Left lung (tissue), 10 donors: ENCODE measurements around the gene THAP3. TPM values are rescaled to one million over a fixed set of nuclear protein-coding genes. Genes with fewer than 3 reads are reported as not detected.

ENCODE experiments used
- ATAC-seq: fragments of 200-7000 bp; cut with Tn5 transposase; one replicate; pipeline ENCODE4 v1.9.1; 2020; ENCODE audit warnings: moderate library complexity
- DNase-seq, 4 donors: peaks; one replicate each; pipeline ENCODE4 v3.0.0-alpha.2; 2013 to 2020
- H3K27ac ChIP-seq, 2 donors: fragments of 200-600 bp; sonication (generic) in 1 of 2; one replicate each; pipeline versions ENCODE4 v1.5.0 to v1.8.0; 2020 to 2021
- H3K27me3 ChIP-seq, 2 donors: fragments of 200-600 bp; sonication (generic) in 1 of 2; one replicate each; pipeline versions ENCODE4 v1.5.0 to v1.8.0; 2020 to 2021
- H3K36me3 ChIP-seq, 2 donors: fragments of 200-600 bp; sonication (generic) in 1 of 2; one replicate each; pipeline versions ENCODE4 v1.5.0 to v1.8.0; 2020 to 2021
- H3K4me1 ChIP-seq, 2 donors: fragments of 200-600 bp; one replicate each; pipeline ENCODE4 v1.8.0; 2021
- H3K4me3 ChIP-seq, 2 donors: fragments of 200-600 bp; sonication (generic) in 1 of 2; one replicate each; pipeline versions ENCODE4 v1.5.0 to v1.8.0; 2020 to 2021; ENCODE audit warnings: mild to moderate bottlenecking in 1 of 2
- H3K9me3 ChIP-seq, 2 donors: fragments of 200-600 bp; sonication (generic) in 1 of 2; one replicate each; pipeline versions ENCODE4 v1.5.0 to v1.8.0; 2020 to 2021
- intact Hi-C, 2 donors: fragments of 100-400 bp; cut with DNase I; formaldehyde crosslinking; loops; one replicate each; pipeline versions ENCODE4 v1.11.2 to v1.14.2; 2022
- polyA plus RNA-seq, 6 donors: library from polyadenylated mRNA; unstranded; fragments of 120-200 nt; gene quantifications; one replicate each; pipeline ENCODE4 v1.2.1, GENCODE V29; 2013; ENCODE audit not compliant: insufficient read length in 6 of 6
- total RNA-seq, 2 donors: library from RNA; stranded (reverse); fragmentation: NEBNext Ultra II Directional; extraction: Animal tissue kit (Norgen Biotek cat#: 25700); gene quantifications; one replicate each; pipeline ENCODE4 v1.2.1, GENCODE V29; 2021
- TF ChIP-seq, protein P1 (sequence below), 2 donors: fragments of 200-600 bp; sonication (generic) in 1 of 2; IDR thresholded peaks; one replicate each; pipeline versions ENCODE4 v1.5.0 to v1.8.0; 2021; ENCODE audit warnings: antibody characterized with exemption in 2 of 2
- donor health status: DM: no; HTN: yes; CAD: no.
- donor health status: DM: no; HTN: no; CAD: no.

THAP3 gene
- total and polyA plus RNA-seq, 8 donors, result 14.5 to 20.5 (median 17.1) TPM

DNA sequence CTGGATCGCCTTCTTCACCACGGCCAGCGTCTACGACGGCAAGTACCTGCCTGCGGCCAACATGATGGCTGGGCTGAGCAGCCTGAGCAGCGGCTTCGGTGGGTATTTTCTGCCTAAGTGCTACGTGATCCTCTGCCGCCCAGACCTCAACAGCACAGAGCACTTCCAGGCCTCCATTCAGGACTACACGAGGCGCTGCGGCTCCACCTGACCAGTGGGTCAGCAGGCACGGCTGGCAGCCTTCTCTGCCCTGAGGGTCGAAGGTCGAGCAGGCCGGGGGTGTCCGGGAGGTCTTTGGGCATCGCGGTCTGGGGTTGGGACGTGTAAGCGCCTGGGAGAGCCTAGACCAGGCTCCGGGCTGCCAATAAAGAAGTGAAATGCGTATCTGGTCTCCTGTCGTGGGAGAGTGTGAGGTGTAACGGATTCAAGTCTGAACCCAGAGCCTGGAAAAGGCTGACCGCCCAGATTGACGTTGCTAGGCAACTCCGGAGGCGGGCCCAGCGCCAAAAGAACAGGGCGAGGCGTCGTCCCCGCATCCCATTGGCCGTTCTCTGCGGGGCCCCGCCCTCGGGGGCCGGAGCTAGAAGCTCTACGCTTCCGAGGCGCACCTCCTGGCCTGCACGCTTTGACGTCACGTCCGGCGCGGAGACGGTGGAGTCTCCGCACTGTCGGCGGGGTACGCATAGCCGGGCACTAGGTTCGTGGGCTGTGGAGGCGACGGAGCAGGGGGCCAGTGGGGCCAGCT is 45.1 kb upstream of the THAP3 start, which contains the start of gene ZBTB48:
TSS of gene ZBTB48 (plus strand) at position 621 of the 745 bp plus-strand sequence. CDS start 616 bp downstream, outside the sequence.
- TF ChIP-seq, protein P1, sequence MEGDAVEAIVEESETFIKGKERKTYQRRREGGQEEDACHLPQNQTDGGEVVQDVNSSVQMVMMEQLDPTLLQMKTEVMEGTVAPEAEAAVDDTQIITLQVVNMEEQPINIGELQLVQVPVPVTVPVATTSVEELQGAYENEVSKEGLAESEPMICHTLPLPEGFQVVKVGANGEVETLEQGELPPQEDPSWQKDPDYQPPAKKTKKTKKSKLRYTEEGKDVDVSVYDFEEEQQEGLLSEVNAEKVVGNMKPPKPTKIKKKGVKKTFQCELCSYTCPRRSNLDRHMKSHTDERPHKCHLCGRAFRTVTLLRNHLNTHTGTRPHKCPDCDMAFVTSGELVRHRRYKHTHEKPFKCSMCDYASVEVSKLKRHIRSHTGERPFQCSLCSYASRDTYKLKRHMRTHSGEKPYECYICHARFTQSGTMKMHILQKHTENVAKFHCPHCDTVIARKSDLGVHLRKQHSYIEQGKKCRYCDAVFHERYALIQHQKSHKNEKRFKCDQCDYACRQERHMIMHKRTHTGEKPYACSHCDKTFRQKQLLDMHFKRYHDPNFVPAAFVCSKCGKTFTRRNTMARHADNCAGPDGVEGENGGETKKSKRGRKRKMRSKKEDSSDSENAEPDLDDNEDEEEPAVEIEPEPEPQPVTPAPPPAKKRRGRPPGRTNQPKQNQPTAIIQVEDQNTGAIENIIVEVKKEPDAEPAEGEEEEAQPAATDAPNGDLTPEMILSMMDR (IDR thresholded peaks at IDR 0.05), result no peak
- intact Hi-C loops, result no loop called here
- Histone ChIP-seq H3K27ac (peak within 1 kb of the TSS; percentile 88 to 96), H3K4me1 (peaks cover 11 to 43% of the 10 kb centered on the region in 2 donors), H3K36me3 (peaks cover 0 to 5% of the 10 kb centered on the region in 2 donors), H3K27me3 (no peaks in the 10 kb centered on the region), H3K4me3 (peak within 1 kb of the TSS; percentile 88 to 92), H3K9me3 (no peaks in the 10 kb centered on the region)
- ATAC-seq (peak; percentile 98), DNase-seq (peak; percentile 99 to 100 (median 100))

DNA sequence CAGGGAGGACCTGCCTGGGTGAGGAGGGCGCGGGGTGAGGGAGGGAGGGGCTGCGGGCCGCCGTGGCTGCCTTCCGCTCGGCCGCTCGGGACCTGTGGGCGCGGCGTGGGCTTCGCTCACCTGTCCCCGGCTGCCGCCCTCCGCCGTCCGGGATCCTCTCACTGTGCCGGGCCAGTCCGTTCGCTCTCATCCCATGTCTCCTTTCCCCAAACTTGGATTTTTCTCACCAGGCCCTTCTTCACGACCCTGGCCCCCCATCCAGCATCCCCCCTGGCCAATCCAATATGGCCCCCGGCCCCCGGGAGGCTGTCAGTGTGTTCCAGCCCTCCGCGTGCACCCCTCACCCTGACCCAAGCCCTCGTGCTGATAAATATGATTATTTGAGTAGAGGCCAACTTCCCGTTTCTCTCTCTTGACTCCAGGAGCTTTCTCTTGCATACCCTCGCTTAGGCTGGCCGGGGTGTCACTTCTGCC is 44.5 kb upstream of the THAP3 start:
- peak overlapping the region; percentile 88 to 92 for H3K4me3 ChIP-seq
- peaks cover 0 to 5% of the 10 kb centered on the region in 2 donors for H3K36me3 ChIP-seq
- peak overlapping the region; percentile 88 to 96 for H3K27ac ChIP-seq
- no peaks in the 10 kb centered on the region for H3K27me3 ChIP-seq
- peak in 2 of 4 donors; percentile 14 to 65 for DNase-seq
- H3K9me3 ChIP-seq, result no peaks in the 10 kb centered on the region
- ATAC-seq, result peak; percentile 50
- peaks cover 11 to 47% of the 10 kb centered on the region in 2 donors for H3K4me1 ChIP-seq
- intact Hi-C loops, result no loop called here
- TF ChIP-seq, protein P1 (IDR thresholded peaks at IDR 0.05), result no peak

DNA sequence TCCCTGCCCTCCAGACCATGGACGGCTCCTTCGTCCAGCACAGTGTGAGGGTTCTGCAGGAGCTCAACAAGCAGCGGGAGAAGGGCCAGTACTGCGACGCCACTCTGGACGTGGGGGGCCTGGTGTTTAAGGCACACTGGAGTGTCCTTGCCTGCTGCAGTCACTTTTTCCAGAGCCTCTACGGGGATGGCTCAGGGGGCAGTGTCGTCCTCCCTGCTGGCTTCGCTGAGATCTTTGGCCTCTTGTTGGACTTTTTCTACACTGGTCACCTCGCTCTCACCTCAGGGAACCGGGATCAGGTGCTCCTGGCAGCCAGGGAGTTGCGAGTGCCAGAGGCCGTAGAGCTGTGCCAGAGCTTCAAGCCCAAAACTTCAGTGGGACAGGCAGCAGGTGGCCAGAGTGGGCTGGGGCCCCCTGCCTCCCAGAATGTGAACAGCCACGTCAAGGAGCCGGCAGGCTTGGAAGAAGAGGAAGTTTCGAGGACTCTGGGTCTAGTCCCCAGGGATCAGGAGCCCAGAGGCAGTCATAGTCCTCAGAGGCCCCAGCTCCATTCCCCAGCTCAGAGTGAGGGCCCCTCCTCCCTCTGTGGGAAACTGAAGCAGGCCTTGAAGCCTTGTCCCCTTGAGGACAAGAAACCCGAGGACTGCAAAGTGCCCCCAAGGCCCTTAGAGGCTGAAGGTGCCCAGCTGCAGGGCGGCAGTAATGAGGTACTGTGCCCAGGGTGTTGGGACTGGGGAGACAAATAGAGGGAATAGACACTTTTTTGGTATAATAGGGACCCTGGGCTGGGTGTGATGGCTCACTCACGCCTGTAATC is 43.9 kb upstream of the THAP3 start:
- DNase-seq (no peak), ATAC-seq (peak; percentile 2)
- H3K4me1 ChIP-seq, result peaks cover 11 to 47% of the 10 kb centered on the region in 2 donors
- intact Hi-C loops, result no loop called here
- peak overlapping the region; percentile 88 to 96 for H3K27ac ChIP-seq
- TF ChIP-seq, protein P1 (IDR thresholded peaks at IDR 0.05), result no peak
- no peaks in the 10 kb centered on the region for H3K27me3 ChIP-seq
- H3K36me3 ChIP-seq, result peaks cover 0 to 5% of the 10 kb centered on the region in 2 donors
- H3K4me3 ChIP-seq, result peak overlapping the region; percentile 88 to 92
- H3K9me3 ChIP-seq, result no peaks in the 10 kb centered on the region

DNA sequence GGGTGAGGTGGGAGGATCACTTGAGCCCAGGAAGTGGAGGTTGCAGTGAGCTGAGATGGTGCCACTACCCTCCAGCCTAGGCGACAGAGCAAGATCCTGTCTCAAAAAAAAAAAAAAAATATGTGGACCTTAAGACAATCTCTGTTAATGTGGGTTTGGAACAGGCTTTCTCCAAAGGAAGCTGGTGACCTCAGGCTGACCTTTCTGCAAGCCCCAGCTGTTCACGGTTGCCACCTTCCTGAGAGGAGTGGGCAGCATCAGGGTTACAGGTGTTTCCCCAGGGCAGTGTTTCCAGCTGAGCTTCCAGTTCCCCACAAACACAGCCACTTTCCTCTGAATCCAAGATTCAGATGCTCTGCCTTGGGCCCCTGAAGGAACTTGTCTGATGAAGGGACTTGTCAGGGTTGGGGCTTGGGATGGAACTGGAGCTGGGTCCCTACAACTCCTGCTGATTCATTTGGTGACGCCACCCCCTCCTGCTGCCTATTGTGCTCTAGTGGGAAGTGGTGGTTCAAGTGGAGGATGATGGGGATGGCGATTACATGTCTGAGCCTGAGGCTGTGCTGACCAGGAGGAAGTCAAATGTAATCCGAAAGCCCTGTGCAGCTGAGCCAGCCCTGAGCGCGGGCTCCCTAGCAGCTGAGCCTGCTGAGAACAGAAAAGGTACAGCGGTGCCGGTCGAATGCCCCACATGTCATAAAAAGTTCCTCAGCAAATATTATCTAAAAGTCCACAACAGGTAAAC is 42.9 kb upstream of the THAP3 start:
- intact Hi-C loops, result no loop called here
- Histone ChIP-seq H3K9me3 (no peaks in the 10 kb centered on the region), H3K4me3 (peak overlapping the region in 1 of 2 donors; percentile 88), H3K27me3 (no peaks in the 10 kb centered on the region), H3K27ac (peak overlapping the region in 1 of 2 donors; percentile 96), H3K36me3 (peaks cover 0 to 12% of the 10 kb centered on the region in 2 donors), H3K4me1 (peaks cover 11 to 48% of the 10 kb centered on the region in 2 donors)
- peak in 2 of 4 donors; percentile 69 to 85 for DNase-seq
- TF ChIP-seq, protein P1 (IDR thresholded peaks at IDR 0.05), result no peak
- peak; percentile 9 for ATAC-seq
